ENCODE measurements around the gene AGAP6.
"Not testable (repeated sequence)": the region's sequence is repeated elsewhere in the genome, so short reads cannot be mapped to it uniquely, and the experiment has no call there.

AGAP6 gene

GRCh38 chr10:50024716-50025383, 36.6 kb downstream of the AGAP6 start:
- DNase-seq, result not testable (repeated sequence)

GRCh38 chr10:50025627-50026026, 37.4 kb downstream of the AGAP6 start:
- DNase-seq, result no peak

DNA sequence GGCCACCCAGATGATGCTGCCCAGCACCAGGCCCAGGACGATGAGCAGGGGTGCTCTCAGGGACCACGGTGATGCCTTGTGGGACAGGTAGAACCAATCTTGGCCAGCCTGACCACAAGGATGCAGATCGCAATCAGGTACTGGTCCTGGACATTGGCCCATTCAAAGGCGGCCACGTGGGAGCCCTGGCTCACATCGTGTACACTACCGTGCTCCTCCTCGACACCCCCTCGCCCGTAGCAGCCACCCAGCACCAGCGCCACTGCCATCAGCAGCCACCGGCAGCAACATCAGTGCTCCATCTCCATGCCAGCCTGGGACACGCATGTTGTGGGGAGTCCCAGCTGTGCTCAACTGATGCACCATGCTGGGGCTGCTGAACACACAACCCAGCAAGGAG, 39.0 kb downstream of the AGAP6 start:
- DNase-seq, result no peak

GRCh38 chr10:50033481-50033880, 45.3 kb downstream of the AGAP6 start:
- no peak for DNase-seq

GRCh38 chr10:50035337-50035736, 47.1 kb downstream of the AGAP6 start:
- DNase-seq, result not testable (repeated sequence)

GRCh38 chr10:50044941-50045664, 56.9 kb downstream of the AGAP6 start:
- DNase-seq, result no peak

DNA sequence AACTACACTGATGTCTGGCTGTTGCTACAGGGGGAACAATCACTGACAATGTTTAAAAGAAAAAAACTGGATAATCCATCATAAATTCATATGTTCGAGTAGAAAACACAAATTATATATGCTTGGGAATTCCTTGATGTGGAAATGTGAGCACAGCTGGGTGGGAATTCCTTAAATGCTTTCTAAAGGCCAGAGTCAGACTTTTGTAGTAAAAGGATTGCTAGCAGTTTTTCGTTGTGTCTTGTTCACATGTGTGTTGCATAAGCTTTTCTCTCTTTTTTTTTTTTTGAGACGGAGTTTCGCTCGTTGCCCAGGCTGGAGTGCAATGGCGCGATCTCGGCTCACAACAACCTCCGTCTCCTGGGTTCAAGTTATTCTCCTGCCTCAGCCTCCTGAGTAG, 58.3 kb downstream of the AGAP6 start:
- DNase-seq, result not testable (repeated sequence)

DNA sequence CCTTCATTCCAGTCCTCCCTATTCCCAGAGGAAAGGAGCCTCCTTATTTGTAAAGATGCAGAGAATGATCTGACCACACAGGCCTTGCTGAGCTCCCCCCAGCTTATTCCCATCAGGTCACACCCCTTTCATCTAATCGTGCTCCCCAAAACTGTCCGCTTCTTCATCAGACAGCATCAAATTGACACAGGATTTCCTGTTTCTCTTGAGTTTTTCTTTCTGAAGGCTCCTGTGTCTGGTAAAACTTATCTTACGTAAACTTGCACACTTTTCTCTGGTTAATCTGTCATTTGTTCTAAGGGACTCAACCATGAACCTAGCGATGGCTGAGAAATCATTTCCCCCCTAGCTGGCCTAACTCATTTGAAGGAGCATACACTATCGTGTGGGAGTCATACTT, 59.4 kb downstream of the AGAP6 start:
- not testable (repeated sequence) for DNase-seq

- DNase-seq, result not testable (repeated sequence)
These were observed 63.9 kb downstream of the AGAP6 start for GRCh38 chr10:50051995-50052660.

- not testable (repeated sequence) for DNase-seq
These were observed 64.7 kb downstream of the AGAP6 start for GRCh38 chr10:50052778-50053376.

DNA sequence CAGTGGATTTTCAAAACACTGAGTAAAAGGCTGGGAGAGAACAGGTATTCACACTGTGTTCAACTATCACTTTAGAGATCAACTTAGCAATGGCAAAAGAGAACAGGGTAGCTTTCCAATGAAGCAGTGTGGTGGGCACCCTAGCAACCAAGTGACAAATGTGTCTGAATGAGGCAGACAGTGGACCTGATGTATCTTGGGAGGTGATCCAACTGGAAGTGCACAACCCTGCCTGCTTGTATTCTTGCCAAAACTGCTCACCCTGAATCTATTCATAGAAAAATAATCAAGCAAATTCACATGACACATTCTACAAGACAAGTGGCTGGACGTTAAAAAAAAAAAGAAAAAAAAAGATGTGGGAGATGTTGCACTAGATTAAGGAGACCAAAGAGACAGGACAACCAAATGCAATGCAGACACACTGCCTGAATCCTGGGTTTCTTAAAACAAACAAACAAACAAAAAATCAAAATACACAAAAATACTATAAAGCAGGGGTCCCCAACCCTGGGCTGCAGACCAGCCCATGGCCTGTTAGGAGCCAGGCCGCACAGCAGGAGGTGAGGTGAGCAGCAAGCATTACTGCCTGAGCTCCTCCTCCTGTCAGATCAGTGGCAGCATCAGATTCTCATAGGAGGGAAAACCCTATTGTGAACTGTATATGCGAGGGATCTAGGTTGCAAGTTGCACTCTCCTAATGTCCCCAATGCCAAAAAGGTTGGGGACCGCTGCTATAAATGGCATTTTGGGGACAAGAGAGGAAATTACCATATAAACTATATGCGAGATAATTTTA, 67.5 kb downstream of the AGAP6 start:
- DNase-seq, result not testable (repeated sequence)

GRCh38 chr10:50056654-50057053, 68.4 kb downstream of the AGAP6 start:
- DNase-seq, result not testable (repeated sequence)

DNA sequence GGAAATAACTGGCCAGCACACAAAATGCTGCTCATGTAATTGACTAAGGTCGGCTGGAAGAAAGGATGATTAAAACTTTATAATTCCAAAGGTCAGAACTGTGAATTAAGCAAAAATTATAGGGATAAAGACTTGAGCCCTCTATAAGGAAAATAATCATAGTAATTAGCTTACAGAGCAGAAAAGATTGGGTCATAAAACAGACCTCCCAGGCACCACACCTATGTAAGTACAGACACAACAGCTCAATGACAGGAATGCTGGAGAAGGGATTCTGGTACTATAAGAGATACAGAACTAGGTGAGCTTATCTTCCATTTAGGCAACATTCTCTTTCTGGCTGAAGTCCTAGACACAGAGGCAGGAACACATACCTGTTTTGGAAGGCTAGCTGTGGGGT, 70.5 kb downstream of the AGAP6 start:
- not testable (repeated sequence) for DNase-seq

GRCh38 chr10:50059946-50060345, 71.7 kb downstream of the AGAP6 start:
- DNase-seq, result not testable (repeated sequence)

All from anterior cingulate cortex (tissue), 58 donors.